ENCODE data around the gene EVPLL.
A peak's percentile ranks its signal among the peaks of the same experiment; 100 is the strongest.
"Not testable (repeated sequence)": the region's sequence is repeated elsewhere in the genome, so short reads cannot be mapped to it uniquely, and the experiment has no call there.

The EVPLL gene

GRCh38 chr17:18377437-18378204 is at the start of gene EVPLL:
EVPLL (plus strand) TSS chr17:18377778; CDS start chr17:18380938, 3,160 bp downstream.
- Histone ChIP-seq H3K4me3 (ENCODE audit: low read depth in 1 of 2, low read length in 2 of 2) (no peak within 1 kb of the TSS), H3K36me3 (ENCODE audit: control insufficient read depth in 1 of 2, insufficient read depth in 2 of 2, low read length in 2 of 2) (no peaks in the 10 kb centered on the region), H3K4me1 (ENCODE audit: control insufficient read depth in 1 of 2, insufficient read depth in 2 of 2, low read length in 2 of 2) (no peaks in the 10 kb centered on the region), H3K27ac (ENCODE audit: low read length) (no peak within 1 kb of the TSS), H3K27me3 (ENCODE audit: low read depth, low read length) (peaks cover 4% of the 10 kb centered on the region), H3K9me3 (ENCODE audit: control insufficient read depth in 1 of 2, low read length in 2 of 2) (peaks cover 0 to 6% of the 10 kb centered on the region in 2 donors)

GRCh38 chr17:18328643-18329204 is 48.9 kb upstream of the EVPLL start:
- peaks cover 39 to 83% of the 10 kb centered on the region in 2 donors for H3K36me3 ChIP-seq (ENCODE audit: control insufficient read depth in 1 of 2, insufficient read depth in 2 of 2, low read length in 2 of 2)
- H3K4me1 ChIP-seq (ENCODE audit: control insufficient read depth in 1 of 2, insufficient read depth in 2 of 2, low read length in 2 of 2) = no peaks in the 10 kb centered on the region
- no peak overlapping the region for H3K27ac ChIP-seq (ENCODE audit: low read length)
- H3K9me3 ChIP-seq (ENCODE audit: control insufficient read depth in 1 of 2, low read length in 2 of 2) = no peaks in the 10 kb centered on the region
- H3K27me3 ChIP-seq (ENCODE audit: low read depth, low read length) = no peaks in the 10 kb centered on the region
- H3K4me3 ChIP-seq (ENCODE audit: low read depth in 1 of 2, low read length in 2 of 2) = no peak overlapping the region

DNA sequence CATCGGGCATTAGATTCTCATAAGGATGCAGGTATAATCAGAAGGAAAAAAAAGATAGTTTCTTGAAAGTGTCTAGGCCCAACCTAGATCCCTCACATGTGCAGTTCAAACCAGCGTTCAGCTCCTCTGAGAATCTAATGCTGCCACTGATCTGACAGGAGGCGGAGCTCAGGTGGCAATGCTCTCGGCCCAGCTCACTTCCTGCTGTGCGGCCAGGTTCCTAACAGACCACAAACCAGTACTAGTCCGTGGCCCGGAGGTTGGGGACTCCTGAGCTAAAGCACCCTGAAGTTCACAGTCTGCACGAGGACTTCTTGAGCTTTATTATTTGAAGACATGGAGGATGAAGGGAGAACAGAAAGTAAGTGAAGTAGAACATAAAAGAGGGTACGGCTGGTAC is 45.7 kb upstream of the EVPLL start:
- no peaks in the 10 kb centered on the region for H3K4me1 ChIP-seq (ENCODE audit: control insufficient read depth in 1 of 2, insufficient read depth in 2 of 2, low read length in 2 of 2)

DNA sequence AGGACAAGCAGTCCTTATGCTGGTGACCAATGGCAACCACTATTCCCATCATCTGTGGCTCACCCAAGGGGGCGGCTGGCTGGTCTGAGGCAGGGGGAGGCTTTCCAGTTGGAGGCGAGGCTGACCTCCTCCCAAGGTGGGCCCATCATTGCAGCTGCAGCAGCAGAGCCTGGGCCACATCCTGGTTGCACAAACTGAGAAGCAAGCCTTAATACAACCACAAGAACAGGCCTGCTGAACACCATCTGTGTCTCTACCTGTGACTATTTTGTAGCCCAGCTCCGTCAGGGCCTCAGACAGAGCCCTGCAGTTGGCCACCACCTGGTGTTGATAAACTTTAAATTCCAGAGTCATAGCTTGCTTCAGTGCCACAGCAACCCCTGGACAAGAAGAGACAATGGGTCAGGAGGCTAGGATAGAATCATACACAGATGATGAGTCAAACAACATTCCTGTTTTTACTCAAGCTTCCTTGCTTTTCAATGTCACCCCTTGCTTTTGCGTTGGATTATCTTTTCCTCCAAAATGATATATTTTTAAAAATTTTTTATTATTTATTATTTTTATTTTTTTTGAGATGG is 44.6 kb upstream of the EVPLL start:
- Histone ChIP-seq H3K4me1 (ENCODE audit: control insufficient read depth in 1 of 2, insufficient read depth in 2 of 2, low read length in 2 of 2) (no peaks in the 10 kb centered on the region), H3K4me3 (ENCODE audit: low read depth in 1 of 2, low read length in 2 of 2) (no peak overlapping the region), H3K9me3 (ENCODE audit: control insufficient read depth in 1 of 2, low read length in 2 of 2) (no peaks in the 10 kb centered on the region), H3K27me3 (ENCODE audit: low read depth, low read length) (no peaks in the 10 kb centered on the region), H3K36me3 (ENCODE audit: control insufficient read depth in 1 of 2, insufficient read depth in 2 of 2, low read length in 2 of 2) (peaks cover 35 to 58% of the 10 kb centered on the region in 2 donors), H3K27ac (ENCODE audit: low read length) (no peak overlapping the region)

More for the DNA sequence above, 45.7 kb upstream of the EVPLL start:
- Histone ChIP-seq H3K36me3 (ENCODE audit: control insufficient read depth in 1 of 2, insufficient read depth in 2 of 2, low read length in 2 of 2) (peaks cover 37 to 67% of the 10 kb centered on the region in 2 donors), H3K9me3 (ENCODE audit: control insufficient read depth in 1 of 2, low read length in 2 of 2) (no peaks in the 10 kb centered on the region), H3K27me3 (ENCODE audit: low read depth, low read length) (no peaks in the 10 kb centered on the region), H3K27ac (ENCODE audit: low read length) (no peak overlapping the region), H3K4me3 (ENCODE audit: low read depth in 1 of 2, low read length in 2 of 2) (no peak overlapping the region)

- H3K36me3 ChIP-seq (ENCODE audit: control insufficient read depth in 1 of 2, insufficient read depth in 2 of 2, low read length in 2 of 2) = peaks cover 19 to 28% of the 10 kb centered on the region in 2 donors
- H3K4me3 ChIP-seq (ENCODE audit: low read depth in 1 of 2, low read length in 2 of 2) = not testable (repeated sequence)
Observed at GRCh38 chr17:18338158-18338557, 39.4 kb upstream of the EVPLL start.

GRCh38 chr17:18339933-18340332 is 37.6 kb upstream of the EVPLL start:
- Histone ChIP-seq H3K27ac (ENCODE audit: low read length) (no peak overlapping the region), H3K4me1 (ENCODE audit: control insufficient read depth in 1 of 2, insufficient read depth in 2 of 2, low read length in 2 of 2) (no peaks in the 10 kb centered on the region), H3K9me3 (ENCODE audit: control insufficient read depth in 1 of 2, low read length in 2 of 2) (no peaks in the 10 kb centered on the region), H3K36me3 (ENCODE audit: control insufficient read depth in 1 of 2, insufficient read depth in 2 of 2, low read length in 2 of 2) (peaks cover 12 to 31% of the 10 kb centered on the region in 2 donors), H3K4me3 (ENCODE audit: low read depth in 1 of 2, low read length in 2 of 2) (no peak overlapping the region), H3K27me3 (ENCODE audit: low read depth, low read length) (no peaks in the 10 kb centered on the region)

More at GRCh38 chr17:18338158-18338557, 39.4 kb upstream of the EVPLL start:
- not testable (repeated sequence) for H3K4me1 ChIP-seq (ENCODE audit: control insufficient read depth in 1 of 2, insufficient read depth in 2 of 2, low read length in 2 of 2); H3K9me3 ChIP-seq (ENCODE audit: control insufficient read depth in 1 of 2, low read length in 2 of 2); H3K27me3 ChIP-seq (ENCODE audit: low read depth, low read length); H3K27ac ChIP-seq (ENCODE audit: low read length)

DNA sequence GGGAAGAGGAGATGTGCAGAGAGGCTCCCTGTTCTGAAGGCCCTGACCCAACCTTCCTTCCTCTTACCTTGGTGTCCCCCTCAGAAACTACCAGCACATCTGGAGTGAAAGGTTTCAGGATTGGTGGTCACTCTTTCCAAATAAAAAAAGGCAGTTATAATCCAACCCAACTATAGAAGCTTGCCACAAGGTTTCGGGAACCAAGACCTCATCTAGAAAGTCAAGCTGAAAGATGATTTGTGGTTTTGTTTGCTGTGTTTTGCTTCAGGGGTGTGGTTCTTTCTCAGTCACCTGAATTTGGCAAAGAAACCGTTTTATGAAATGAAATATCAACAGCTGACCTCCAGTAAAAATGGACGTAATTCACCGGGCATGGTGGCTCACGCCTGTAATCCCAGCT is 33.6 kb upstream of the EVPLL start:
- H3K4me3 ChIP-seq (ENCODE audit: low read depth in 1 of 2, low read length in 2 of 2) = no peak overlapping the region
- no peaks in the 10 kb centered on the region for H3K4me1 ChIP-seq (ENCODE audit: control insufficient read depth in 1 of 2, insufficient read depth in 2 of 2, low read length in 2 of 2)
- no peak overlapping the region for H3K27ac ChIP-seq (ENCODE audit: low read length)
- H3K36me3 ChIP-seq (ENCODE audit: control insufficient read depth in 1 of 2, insufficient read depth in 2 of 2, low read length in 2 of 2) = peaks cover 20 to 54% of the 10 kb centered on the region in 2 donors
- no peaks in the 10 kb centered on the region for H3K9me3 ChIP-seq (ENCODE audit: control insufficient read depth in 1 of 2, low read length in 2 of 2)
- no peaks in the 10 kb centered on the region for H3K27me3 ChIP-seq (ENCODE audit: low read depth, low read length)

DNA sequence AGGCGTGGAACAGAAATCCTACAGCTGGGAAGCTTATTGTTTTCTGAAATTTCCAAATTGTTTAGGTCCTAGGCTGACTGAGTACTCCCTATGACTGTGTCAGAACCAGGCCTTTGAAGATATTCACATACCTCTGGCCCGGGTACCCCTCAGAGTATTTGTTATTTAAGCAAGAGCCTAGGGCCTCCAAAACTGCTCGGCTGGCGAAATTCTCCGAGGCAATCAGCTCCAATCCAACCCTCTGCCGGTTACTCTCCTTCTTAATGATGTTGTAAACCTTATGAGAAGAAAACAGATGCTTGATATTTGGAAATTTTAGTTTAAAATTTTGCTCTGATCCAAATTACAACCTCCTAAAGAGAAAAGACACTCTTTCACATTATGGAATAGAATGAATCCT is 24.0 kb upstream of the EVPLL start:
- no peaks in the 10 kb centered on the region for H3K9me3 ChIP-seq (ENCODE audit: control insufficient read depth in 1 of 2, low read length in 2 of 2)
- H3K4me3 ChIP-seq (ENCODE audit: low read depth in 1 of 2, low read length in 2 of 2) = no peak overlapping the region
- no peaks in the 10 kb centered on the region for H3K4me1 ChIP-seq (ENCODE audit: control insufficient read depth in 1 of 2, insufficient read depth in 2 of 2, low read length in 2 of 2)
- H3K27ac ChIP-seq (ENCODE audit: low read length) = no peak overlapping the region
- no peaks in the 10 kb centered on the region for H3K27me3 ChIP-seq (ENCODE audit: low read depth, low read length)
- peaks cover 12 to 15% of the 10 kb centered on the region in 2 donors for H3K36me3 ChIP-seq (ENCODE audit: control insufficient read depth in 1 of 2, insufficient read depth in 2 of 2, low read length in 2 of 2)

GRCh38 chr17:18356624-18357023 is 21.0 kb upstream of the EVPLL start:
- Histone ChIP-seq H3K36me3 (ENCODE audit: control insufficient read depth in 1 of 2, insufficient read depth in 2 of 2, low read length in 2 of 2) (peaks cover 12 to 13% of the 10 kb centered on the region in 2 donors), H3K4me1 (ENCODE audit: control insufficient read depth in 1 of 2, insufficient read depth in 2 of 2, low read length in 2 of 2) (no peaks in the 10 kb centered on the region), H3K27me3 (ENCODE audit: low read depth, low read length) (no peaks in the 10 kb centered on the region), H3K27ac (ENCODE audit: low read length) (no peak overlapping the region), H3K9me3 (ENCODE audit: control insufficient read depth in 1 of 2, low read length in 2 of 2) (no peaks in the 10 kb centered on the region), H3K4me3 (ENCODE audit: low read depth in 1 of 2, low read length in 2 of 2) (no peak overlapping the region)

- Histone ChIP-seq H3K36me3 (ENCODE audit: control insufficient read depth in 1 of 2, insufficient read depth in 2 of 2, low read length in 2 of 2) (no peaks in the 10 kb centered on the region), H3K27me3 (ENCODE audit: low read depth, low read length) (no peaks in the 10 kb centered on the region), H3K9me3 (ENCODE audit: control insufficient read depth in 1 of 2, low read length in 2 of 2) (no peaks in the 10 kb centered on the region), H3K4me1 (ENCODE audit: control insufficient read depth in 1 of 2, insufficient read depth in 2 of 2, low read length in 2 of 2) (peaks cover 3 to 14% of the 10 kb centered on the region in 2 donors), H3K4me3 (ENCODE audit: low read depth in 1 of 2, low read length in 2 of 2) (no peak overlapping the region), H3K27ac (ENCODE audit: low read length) (no peak overlapping the region)
Observed at GRCh38 chr17:18360518-18360917, 17.1 kb upstream of the EVPLL start.

GRCh38 chr17:18361837-18362697 is 15.5 kb upstream of the EVPLL start:
- Histone ChIP-seq H3K9me3 (ENCODE audit: control insufficient read depth in 1 of 2, low read length in 2 of 2) (no peaks in the 10 kb centered on the region), H3K27ac (ENCODE audit: low read length) (no peak overlapping the region), H3K36me3 (ENCODE audit: control insufficient read depth in 1 of 2, insufficient read depth in 2 of 2, low read length in 2 of 2) (no peaks in the 10 kb centered on the region), H3K4me3 (ENCODE audit: low read depth in 1 of 2, low read length in 2 of 2) (peak overlapping the region; percentile 82 to 89), H3K27me3 (ENCODE audit: low read depth, low read length) (no peaks in the 10 kb centered on the region), H3K4me1 (ENCODE audit: control insufficient read depth in 1 of 2, insufficient read depth in 2 of 2, low read length in 2 of 2) (peaks cover 3 to 14% of the 10 kb centered on the region in 2 donors)

All from muscle layer of duodenum (tissue), 2 donors.